Heart left ventricle (tissue), 16 donors: ENCODE measurements around the gene TRPM2. TPM values are rescaled to one million over a fixed set of nuclear protein-coding genes. Genes with fewer than 3 reads are reported as not detected.

Experiments
- ATAC-seq, 4 donors: fragments of 200-7000 bp; cut with Tn5 transposase; one replicate each; pipeline ENCODE4 v1.9.1; 2020 to 2022; ENCODE audit warnings: moderate library complexity in 4 of 4, mild to moderate bottlenecking in 3 of 4, moderate number of reproducible peaks in 1 of 4
- DNase-seq, 5 donors: peaks; one replicate each; pipeline ENCODE4 v3.0.0-alpha.2; 2020
- H3K27ac ChIP-seq, 12 donors: fragments of 200-600 bp; sonication (generic) in 4 of 12; one replicate each; pipeline versions ENCODE4 v1.5.0 to v1.8.0; 2016 to 2022; ENCODE audit warnings: mild to moderate bottlenecking in 2 of 12
- H3K27me3 ChIP-seq, 9 donors: fragments of 200-600 bp; sonication (generic) in 2 of 9; one replicate each; pipeline versions ENCODE4 v1.5.1 to v1.8.0; 2016 to 2022; ENCODE audit warnings: mild to moderate bottlenecking in 3 of 9
- H3K36me3 ChIP-seq, 9 donors: fragments of 200-600 bp; sonication (generic) in 2 of 9; one replicate each; pipeline versions ENCODE4 v1.5.0 to v1.8.0; 2018 to 2022; ENCODE audit warnings: mild to moderate bottlenecking in 2 of 9
- H3K4me1 ChIP-seq, 12 donors: fragments of 200-600 bp; sonication (generic) in 4 of 12; one replicate each; pipeline versions ENCODE4 v1.5.0 to v1.8.0; 2016 to 2022; ENCODE audit warnings: mild to moderate bottlenecking in 3 of 12
- H3K4me3 ChIP-seq, 12 donors: fragments of 200-600 bp; sonication (generic) in 4 of 12; one replicate each; pipeline versions ENCODE4 v1.5.0 to v1.8.0; 2017 to 2022; ENCODE audit warnings: mild to moderate bottlenecking in 9 of 12, moderate library complexity in 4 of 12
- H3K9me3 ChIP-seq, 12 donors: fragments of 200-600 bp; sonication (generic) in 4 of 12; one replicate each; pipeline versions ENCODE4 v1.5.0 to v1.8.0; 2016 to 2022; ENCODE audit warnings: mild to moderate bottlenecking in 1 of 12
- CTCF ChIP-seq, 12 donors: fragments of 200-600 bp; sonication (generic) in 4 of 12; IDR thresholded peaks; one replicate each; pipeline versions ENCODE4 v1.5.0 to v1.8.0; 2018 to 2022; ENCODE audit warnings: antibody characterized with exemption in 12 of 12, mild to moderate bottlenecking in 5 of 12
- POLR2A ChIP-seq, 2 donors: fragments of 450-650 bp; IDR thresholded peaks; one replicate each; pipeline ENCODE4 v1.6.1; 2017; ENCODE audit warnings: antibody characterized with exemption in 2 of 2, mild to moderate bottlenecking in 2 of 2, moderate library complexity in 2 of 2
- WGBS, 4 donors: extraction: QIAGEN DNeasy Blood & Tissue Kit in 2 of 4; methylation state at CpG; one replicate each; pipeline versions ENCODE4 v1.1.5 to v1.1.7; 2013 to 2018; 5-methylcytosine and 5-hydroxymethylcytosine counted together
- intact Hi-C, 10 donors: fragments of 100-400 bp; cut with DNase I; formaldehyde crosslinking; loops; one replicate each; pipeline versions ENCODE4 v1.11.1 to v1.14.2; 2022
- polyA plus RNA-seq, 2 donors: library from polyadenylated mRNA; stranded (reverse); fragments of 200-250 nt; gene quantifications; one replicate each; pipeline ENCODE4 v1.2.3, GENCODE V29; 2013
- total RNA-seq, 9 donors: library from RNA; depleted of rRNA in 2 of 9; stranded (reverse); fragments of >200 nt in 2 of 9; fragmentation: NEBNext Ultra II Directional in 3 of 9; extraction: Animal tissue kit (Norgen Biotek cat#: 25700) in 3 of 9; gene quantifications; one replicate each; pipeline versions ENCODE4 v1.1.0 to v1.2.4, GENCODE V29; 2016 to 2023
- donor health status: ischemic (EF 13 %, LVEDD 7.1; RV severe dilation, severe dysfunction).
- donor health status: healthy with polysubstance abuse.
- donor health status: DM: no; HTN: yes; CAD: no.
- donor health status: DM: no; HTN: no; CAD: no.
- donor health status: ischemic (EF 25% LVEDD 6.9; RV normal size, moderate dysfunction).
- donor health status: ischemic (EF 25% LVEDD 5.7; RV mildly dilated, moderate dysfunction).
- donor health status: healthy.
- donor health status: DM: yes; HTN: yes; CAD: no.
- donor health status: ischemic (EF 35%, LVEDD 5.7; RV mildly dilated, moderate dysfunction).
- donor health status: nonischemic (EF 11% LVEDD 7.7; RV severe dilation, severe dysfunction).
- donor health status: DM: yes; HTN: yes; CAD: no.
- donor health status: PGD.
- donor health status: ischemic (EF 29% LVEDD 5.4; RV normal size, mild dysfunction).
- donor health status: nonischemic (EF 23%, LVEDD 6.1; RV moderate dilation, normal function).

TRPM2 gene
- total and polyA plus RNA-seq, 11 donors, result 0.66 to 20.5 (median 1.2) TPM

- intact Hi-C loops, result loop anchor here in 1 of 10 donors (10.0 kb wide), 1 partner anchor 129 kb away; no protein-coding TSS in a partner anchor
- ATAC-seq (no peak), DNase-seq (no peak)
- Histone ChIP-seq H3K36me3 (no peaks in the 10 kb centered on the region), H3K27ac (no peak overlapping the region), H3K4me3 (no peak overlapping the region), H3K27me3 (no peaks in the 10 kb centered on the region), H3K9me3 (no peaks in the 10 kb centered on the region), H3K4me1 (peaks cover 0 to 15% (median 3%) of the 10 kb centered on the region in 12 donors)
- TF ChIP-seq POLR2A (IDR thresholded peaks at IDR 0.05) (no peak), CTCF (IDR thresholded peaks at IDR 0.05) (no peak)
- WGBS, 4 donors, result 92 to 95% (median 92%) methylated on average over 18 to 19 of the region's 19 CpGs
Measured at GRCh38 chr21:44473915-44474555, 120.6 kb downstream of the TRPM2 start.

DNA sequence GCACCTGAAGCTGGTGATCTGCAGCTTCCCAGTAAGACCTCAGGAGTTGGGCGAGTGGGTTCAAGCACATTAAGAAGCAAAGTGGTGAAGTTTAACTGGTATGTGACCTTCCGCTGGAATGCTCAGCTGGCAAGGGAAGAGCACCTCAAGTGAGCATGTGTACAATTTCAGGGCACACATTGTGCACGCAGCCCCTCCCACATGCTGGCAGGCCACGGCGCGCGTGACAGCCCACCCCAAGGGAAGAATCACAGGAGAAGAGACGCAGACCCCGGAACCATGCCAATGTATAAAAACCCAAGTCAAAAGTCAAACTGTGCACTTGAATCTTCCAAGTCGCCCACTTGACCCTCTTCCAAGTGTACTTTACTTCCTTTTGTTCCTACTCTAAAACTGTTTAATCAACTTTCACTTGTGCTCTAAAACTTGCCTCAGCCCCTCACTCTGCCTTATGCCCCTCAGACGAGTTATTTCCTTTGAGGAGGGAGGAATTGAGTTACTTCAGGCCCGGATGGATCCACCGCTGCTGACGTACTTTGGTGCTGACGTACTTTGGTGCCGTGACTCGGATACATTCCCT, 121.9 kb downstream of the TRPM2 start:
- H3K36me3 ChIP-seq, result no peaks in the 10 kb centered on the region
- no peak overlapping the region for H3K4me3 ChIP-seq
- H3K4me1 ChIP-seq, result peaks cover 0 to 17% (median 3%) of the 10 kb centered on the region in 12 donors
- TF ChIP-seq POLR2A (IDR thresholded peaks at IDR 0.05), result no peak
- no peak for TF ChIP-seq CTCF (IDR thresholded peaks at IDR 0.05)
- intact Hi-C loops, result loop anchor here in 1 of 10 donors (10.0 kb wide), 1 partner anchor 131 kb away; no protein-coding TSS in a partner anchor
- no peaks in the 10 kb centered on the region for H3K27me3 ChIP-seq
- no peak overlapping the region for H3K27ac ChIP-seq
- H3K9me3 ChIP-seq, result no peaks in the 10 kb centered on the region
- DNase-seq (no peak), ATAC-seq (no peak)
- WGBS, 4 donors, result 82 to 87% (median 85%) methylated on average over 17 of the region's 17 CpGs

- H3K4me1 ChIP-seq, result peaks cover 0 to 17% (median 3%) of the 10 kb centered on the region in 12 donors
- intact Hi-C loops, result loop anchor here in 1 of 10 donors (10.0 kb wide), 1 partner anchor 132 kb away; no protein-coding TSS in a partner anchor
- no peak for DNase-seq
- TF ChIP-seq POLR2A (IDR thresholded peaks at IDR 0.05) (no peak), CTCF (IDR thresholded peaks at IDR 0.05) (no peak)
- no peaks in the 10 kb centered on the region for H3K36me3 ChIP-seq
- 75 to 80% (median 76%) methylated on average over 7 to 8 of the region's 8 CpGs for WGBS, 4 donors
- no peaks in the 10 kb centered on the region for H3K9me3 ChIP-seq
- peaks cover 0 to under 1% (median 0%) of the 10 kb centered on the region in 9 donors for H3K27me3 ChIP-seq
- H3K4me3 ChIP-seq, result no peak overlapping the region
- no peak for ATAC-seq
- peak overlapping the region in 1 of 12 donors; percentile 59 for H3K27ac ChIP-seq
Measured at GRCh38 chr21:44477131-44477530, 123.7 kb downstream of the TRPM2 start.

GRCh38 chr21:44477712-44478111, 124.3 kb downstream of the TRPM2 start:
- intact Hi-C loops, result loop anchor here in 1 of 10 donors (10.0 kb wide), 1 partner anchor 133 kb away; no protein-coding TSS in a partner anchor
- Histone ChIP-seq H3K4me1 (peaks cover 0 to 17% (median 3%) of the 10 kb centered on the region in 12 donors), H3K36me3 (no peaks in the 10 kb centered on the region), H3K4me3 (no peak overlapping the region), H3K9me3 (no peaks in the 10 kb centered on the region), H3K27ac (peak overlapping the region in 2 of 12 donors; percentile 55 to 59), H3K27me3 (peaks cover 0 to 7% (median 0%) of the 10 kb centered on the region in 9 donors)
- no peak for TF ChIP-seq CTCF (IDR thresholded peaks at IDR 0.05)
- TF ChIP-seq POLR2A (IDR thresholded peaks at IDR 0.05), result no peak
- 53 to 69% (median 58%) methylated on average over 6 to 7 of the region's 7 CpGs for WGBS, 4 donors
- ATAC-seq, result peak in 1 of 4 donors; percentile 4
- DNase-seq, result no peak
